Right ventricle myocardium superior (tissue), 1 donor: Measurements from ENCODE around the gene PFDN2. TPM values are rescaled to one million over a fixed set of nuclear protein-coding genes. Genes with fewer than 3 reads are reported as not detected.

Experiments
- ATAC-seq: fragments of 200-7000 bp; cut with Tn5 transposase; one replicate; pipeline ENCODE4 v1.9.1; 2020; ENCODE audit warnings: mild to moderate bottlenecking; ENCODE audit not compliant: poor library complexity
- DNase-seq: peaks from one replicate; pipeline ENCODE4 v3.0.0-alpha.2; 2020
- intact Hi-C: fragments of 100-400 bp; cut with DNase I; formaldehyde crosslinking; loops from one replicate; pipeline ENCODE4 v1.11.2; 2022
- total RNA-seq: library from RNA; stranded (reverse); fragmentation: NEBNext Ultra II Directional; extraction: Animal tissue kit (Norgen Biotek cat#: 25700); gene quantifications from one replicate; pipeline ENCODE4 v1.2.1, GENCODE V29; 2021
- donor health status: DM: no; HTN: yes; CAD: no; lungs with severe emphysema.

PFDN2 gene
- total RNA-seq, 1 donor from 2014 or later = 62.3 TPM

DNA sequence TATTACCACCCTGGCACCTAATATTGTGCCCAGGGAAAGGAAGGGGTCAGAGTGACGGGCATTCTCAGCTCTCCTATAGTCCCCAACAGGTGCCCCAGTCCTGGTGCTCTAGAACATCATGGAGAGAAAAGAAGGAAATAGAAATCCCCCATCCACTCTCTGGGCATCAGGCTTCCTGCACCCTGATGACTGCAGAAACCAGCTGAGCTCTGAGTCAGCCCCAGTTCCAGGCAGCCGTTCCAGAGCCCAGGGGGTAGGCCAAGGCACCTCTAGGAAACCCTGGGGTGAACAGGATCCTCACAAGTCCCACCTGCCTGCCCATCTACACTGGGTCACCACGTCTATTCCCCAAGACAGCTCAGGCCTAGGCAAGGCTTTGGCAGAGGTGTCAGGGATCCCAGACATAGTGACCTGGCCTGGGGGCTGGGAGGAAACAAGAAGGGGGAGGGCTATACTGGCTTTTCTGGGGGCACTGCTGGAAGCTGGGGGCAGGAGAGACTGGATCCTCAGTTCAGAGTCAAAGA is 29.2 kb downstream of the PFDN2 start:
- ATAC-seq (no peak), DNase-seq (no peak)
- intact Hi-C loops = no loop called here

DNA sequence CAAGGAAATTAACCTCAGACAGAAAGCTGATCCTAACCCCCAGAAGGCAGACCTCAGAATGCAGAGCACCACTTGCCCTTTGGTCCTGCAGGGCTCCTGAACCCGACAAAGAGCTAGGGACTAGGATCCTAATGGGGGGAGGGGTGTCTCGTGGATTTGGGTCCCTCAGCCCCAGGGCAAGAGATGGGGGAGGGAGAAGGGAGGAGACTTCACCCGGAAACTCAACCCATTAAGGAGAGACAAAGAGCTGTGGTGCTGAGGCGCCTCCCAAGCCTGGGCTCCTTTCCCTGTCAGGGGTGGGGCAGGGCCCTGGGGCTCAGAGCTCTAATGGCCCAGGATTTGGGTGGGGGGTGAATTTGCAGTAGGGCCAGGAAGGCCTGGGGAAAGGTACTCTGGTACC is 31.4 kb downstream of the PFDN2 start:
- no peak for ATAC-seq
- DNase-seq = no peak
- intact Hi-C loops = no loop called here

DNA sequence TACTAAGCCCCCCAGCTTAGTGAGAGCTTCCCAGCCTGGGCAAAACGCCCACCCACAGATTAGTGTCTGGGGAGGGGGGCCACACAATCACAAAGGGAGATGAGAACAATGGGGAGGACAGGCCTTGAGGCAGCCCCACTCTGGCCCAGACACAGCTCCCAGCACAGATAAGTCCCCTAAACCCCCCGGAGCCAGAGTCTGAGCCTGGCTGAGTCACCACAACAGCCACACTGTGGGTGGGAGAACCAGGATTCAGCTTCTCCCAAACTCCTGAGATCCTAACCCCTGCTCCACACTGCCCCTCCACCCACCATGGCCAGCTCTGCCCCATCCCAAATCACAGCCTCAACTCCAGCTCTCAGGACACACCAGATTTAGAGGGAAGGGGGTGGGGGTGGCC is 32.7 kb downstream of the PFDN2 start:
- intact Hi-C loops = no loop called here
- ATAC-seq (no peak), DNase-seq (no peak)

DNA sequence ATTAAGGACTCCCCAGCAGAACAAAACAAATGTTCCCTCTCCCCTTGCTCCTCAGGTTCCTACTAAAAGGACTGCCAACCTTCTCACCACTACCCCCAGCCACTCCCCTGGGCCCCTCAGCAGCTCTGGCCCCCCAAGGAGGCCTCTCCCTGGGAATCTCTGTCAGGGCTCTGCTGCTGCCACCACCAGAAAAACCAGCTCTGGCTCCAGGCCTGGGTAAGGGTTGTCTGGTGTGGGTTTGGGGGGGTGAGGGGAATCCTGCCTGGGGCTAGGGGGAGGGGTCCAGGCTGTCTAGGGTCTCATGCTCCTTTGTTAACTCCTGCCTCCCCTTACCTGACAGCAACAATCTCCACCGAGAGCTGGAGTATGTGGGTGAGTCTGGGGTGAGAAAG is 33.2 kb downstream of the PFDN2 start:
- intact Hi-C loops = no loop called here
- DNase-seq (no peak), ATAC-seq (no peak)

DNA sequence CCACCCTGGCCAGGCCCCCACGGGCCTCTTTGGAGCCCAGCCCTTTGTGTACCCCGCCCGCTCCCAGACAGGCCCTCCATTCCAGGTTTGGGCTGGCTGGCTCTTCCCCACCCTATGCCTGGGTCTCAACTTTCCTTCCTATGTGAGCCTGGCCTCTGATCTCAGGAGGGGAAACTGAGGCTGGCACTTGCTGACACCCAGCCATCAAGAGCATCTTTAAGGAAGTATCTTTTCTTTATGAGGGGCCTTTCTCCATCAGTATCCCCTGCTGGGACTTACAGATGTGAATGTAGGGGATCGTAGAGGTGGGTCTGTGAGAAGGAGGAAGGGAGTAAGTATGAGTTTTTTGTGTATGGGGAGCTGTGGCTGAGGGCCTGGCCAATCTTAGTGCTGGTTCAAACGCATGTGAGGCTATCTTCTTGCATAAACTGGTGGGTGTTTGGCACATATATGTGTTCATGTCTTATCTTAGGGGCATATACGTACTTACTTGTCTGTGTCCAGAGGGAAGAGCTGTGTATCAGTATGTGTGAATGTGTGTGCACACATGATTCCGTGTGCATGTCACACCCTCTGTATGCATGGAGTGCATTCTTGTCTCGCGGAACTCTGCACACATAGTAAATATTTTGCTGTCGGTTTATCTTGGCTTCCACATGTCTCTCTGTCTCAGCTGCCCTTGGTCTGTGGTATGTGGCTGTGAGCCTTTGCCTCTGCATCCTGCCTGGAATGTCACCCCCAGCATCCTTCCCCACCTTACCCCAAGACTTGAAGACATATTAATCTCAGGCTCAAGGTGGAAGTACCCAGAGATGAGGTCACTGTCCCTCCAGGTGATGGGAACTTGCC is 33.9 kb downstream of the PFDN2 start:
- ATAC-seq (no peak), DNase-seq (no peak)
- intact Hi-C loops = no loop called here

DNA sequence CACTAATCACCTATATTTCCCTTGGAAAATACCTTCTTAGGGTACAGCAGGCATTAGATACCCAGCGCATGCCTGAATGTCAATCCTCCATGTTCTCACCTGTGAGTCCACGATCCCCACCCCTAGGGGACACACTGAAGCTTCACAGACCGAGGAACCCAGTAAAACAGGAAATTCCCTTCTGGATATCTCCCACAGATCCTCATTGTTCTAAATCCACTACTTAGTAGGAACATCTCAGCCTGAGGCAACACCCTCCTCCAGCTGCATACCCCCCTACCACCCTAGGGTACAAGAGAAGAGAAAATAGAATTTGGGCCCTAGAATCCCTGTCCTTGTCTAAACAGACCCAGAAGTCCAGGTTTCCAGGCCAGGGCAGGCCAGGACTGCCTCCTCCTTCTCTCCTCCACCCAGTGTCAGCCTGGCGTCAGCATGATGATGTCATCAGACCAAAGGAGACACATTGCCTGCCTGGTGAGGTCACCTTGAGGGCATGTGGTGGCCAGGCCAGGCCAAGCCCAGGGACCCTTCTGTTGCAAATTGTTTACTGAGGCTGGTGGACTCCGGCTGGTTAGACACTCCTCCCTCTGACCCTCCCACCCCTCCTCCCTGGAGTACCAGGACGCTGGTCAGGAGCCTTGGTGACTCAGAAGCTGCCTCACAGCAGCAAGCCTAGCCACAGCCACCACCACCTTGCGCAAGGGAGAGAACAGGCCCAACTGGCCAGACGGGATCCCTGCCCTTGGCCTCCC is 34.7 kb downstream of the PFDN2 start:
- ATAC-seq (peak; percentile 90), DNase-seq (peak; percentile 84)
- intact Hi-C loops = no loop called here

DNA sequence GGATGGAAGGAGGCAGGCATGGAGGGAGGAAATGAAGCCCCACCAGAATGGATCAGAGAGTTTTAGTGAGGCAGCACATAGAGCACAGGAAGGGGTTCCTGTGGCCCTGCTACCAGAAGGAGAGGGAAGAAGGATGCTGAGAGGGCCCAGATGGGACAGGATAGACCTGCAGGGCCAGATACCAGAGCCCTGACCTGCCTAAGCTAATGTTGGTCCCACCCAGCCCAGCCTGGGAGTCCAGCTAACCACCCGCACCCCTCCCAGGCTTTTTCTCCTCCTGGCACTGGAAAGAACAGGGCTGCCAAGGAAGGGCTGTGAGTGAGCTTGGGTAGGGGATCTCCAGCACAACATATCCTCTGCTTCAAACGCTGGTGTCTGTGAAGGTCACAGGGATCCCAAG is 35.4 kb downstream of the PFDN2 start:
- intact Hi-C loops = no loop called here
- ATAC-seq (no peak), DNase-seq (no peak)

DNA sequence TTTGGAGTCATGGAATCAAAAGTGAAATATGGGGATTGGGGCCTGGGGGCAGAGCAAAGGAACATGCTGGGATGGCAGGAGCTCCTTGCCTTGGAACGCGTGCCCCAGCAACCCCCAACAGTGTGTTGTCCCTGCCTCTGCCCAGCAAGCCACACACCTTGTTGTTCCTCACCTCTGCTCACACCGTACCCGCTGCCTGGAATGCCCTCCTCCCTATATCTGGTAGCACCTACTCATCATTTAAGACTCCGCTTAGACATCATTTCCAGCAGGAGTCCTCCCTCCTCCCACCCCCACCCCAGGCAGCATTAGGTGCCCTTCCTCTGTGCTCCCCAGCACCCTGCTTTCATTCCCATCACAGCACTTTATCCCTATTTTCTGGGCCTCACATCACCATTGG is 36.3 kb downstream of the PFDN2 start:
- intact Hi-C loops = no loop called here
- no peak for DNase-seq
- no peak for ATAC-seq

DNA sequence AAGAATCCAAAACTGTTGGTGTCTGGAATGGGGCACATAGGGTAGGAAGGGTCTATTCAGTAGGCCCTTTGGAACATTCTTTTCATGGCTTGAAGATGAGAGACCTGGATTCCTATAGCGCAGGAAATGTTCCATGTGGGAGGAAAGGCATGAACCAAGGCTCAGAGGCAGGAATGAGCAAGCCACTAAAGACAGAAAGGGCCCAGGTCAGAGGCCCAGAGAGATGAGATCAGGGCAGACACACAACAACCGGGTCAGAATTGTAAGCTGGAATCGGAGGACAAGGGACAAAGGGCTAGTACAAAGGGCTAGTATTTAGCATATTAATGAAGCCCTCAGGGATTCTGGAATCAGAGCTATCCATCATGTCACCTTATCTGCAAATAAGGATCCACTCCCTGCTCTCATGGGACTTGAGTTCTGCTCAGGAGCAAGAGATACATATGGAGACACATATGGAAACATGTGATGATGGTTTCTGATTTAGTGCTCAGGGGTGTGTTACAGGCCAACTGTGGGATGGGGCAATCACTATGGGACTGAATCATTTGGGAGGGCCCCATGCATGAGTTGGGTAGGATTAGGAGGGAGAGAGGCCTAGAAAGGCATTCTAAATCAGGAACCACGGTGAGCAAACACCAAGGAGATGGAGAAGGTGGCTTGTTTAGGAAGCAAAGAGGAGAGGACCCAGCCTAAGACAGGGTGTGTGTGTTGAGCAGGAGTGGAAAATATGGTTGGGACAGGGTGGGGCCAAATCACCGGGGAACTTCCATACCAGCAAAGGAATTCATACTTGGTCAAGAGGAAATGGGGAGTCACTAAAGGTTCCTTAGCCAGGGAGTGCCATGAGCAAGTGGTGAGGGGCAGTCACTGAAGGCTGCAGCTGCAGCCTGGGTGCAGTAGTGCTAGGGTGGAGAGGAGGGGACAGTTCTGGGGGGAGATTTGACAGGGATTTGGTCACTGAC is 37.1 kb downstream of the PFDN2 start:
- intact Hi-C loops = no loop called here
- no peak for DNase-seq
- no peak for ATAC-seq

DNA sequence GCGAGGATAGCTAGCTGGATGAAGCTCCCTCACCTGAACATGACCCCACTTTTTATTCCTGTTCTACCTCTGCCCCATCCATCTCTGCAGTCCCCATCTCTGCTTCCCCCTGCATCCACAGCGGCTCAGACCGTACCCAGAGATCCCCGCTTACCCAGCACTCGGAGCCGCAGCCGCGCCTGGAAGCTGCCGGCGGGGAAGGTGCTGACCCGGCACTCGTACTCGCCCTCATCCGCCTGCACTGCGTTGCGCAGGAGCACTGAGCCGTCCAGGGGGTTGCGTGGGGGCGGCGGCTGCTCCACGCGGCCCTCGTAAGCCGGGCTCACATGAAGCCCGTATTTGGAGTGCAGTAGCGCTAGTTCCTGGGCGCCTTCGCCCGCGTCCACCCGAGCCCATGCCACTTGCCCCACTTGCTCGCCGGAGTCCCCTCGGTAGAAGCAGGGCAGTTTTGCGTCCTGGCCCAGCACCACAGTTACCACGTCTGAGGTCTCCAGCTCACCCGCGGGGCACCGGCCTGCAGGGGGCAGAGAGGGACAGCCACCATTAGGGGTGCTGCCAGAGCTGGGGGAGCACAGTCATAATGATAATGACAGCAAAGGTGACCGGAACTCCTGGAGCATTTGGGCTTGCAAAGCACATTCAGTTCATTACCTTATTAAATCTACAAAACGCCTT is 38.3 kb downstream of the PFDN2 start:
- intact Hi-C loops = no loop called here
- no peak for ATAC-seq
- no peak for DNase-seq

DNA sequence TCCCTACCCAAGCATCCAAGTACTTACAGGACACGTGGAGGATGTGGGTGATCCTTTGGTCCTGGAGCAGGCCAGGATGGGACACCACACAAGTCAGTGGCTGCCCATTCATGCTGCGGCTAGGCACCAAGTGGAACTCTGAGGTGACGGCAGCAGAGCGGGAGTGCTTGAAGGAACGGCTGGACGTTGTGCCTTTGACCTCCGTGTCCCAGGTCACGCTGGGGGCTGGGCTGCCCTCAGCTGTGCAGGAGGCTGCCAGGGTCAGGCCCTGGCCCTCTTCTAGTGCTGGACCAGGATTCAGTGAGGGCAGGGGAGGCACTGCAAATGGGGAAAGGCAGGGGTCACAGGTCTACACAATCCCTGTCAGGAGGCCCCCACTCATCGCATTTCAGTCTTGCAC is 40.4 kb downstream of the PFDN2 start:
- intact Hi-C loops = no loop called here
- ATAC-seq = no peak
- no peak for DNase-seq

DNA sequence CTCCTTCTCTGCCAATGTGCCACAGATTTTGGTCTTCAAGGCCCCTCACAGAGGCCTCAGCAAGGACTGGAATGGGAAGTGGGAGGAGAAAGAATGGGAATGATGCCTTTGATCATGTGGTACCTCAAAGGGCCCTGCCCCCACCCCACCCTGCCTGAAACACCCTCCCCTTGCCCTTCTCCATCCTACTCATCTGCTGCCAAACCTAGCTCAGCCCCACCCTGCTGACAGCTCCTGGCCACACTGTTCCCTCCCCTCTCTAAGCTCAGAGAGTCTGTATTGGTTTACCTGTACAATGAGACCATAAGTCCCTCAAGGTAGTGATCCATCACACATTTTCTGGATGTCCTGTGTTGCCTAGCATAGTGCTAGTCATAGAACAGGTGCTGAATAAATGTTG is 41.4 kb downstream of the PFDN2 start:
- ATAC-seq (no peak), DNase-seq (no peak)
- intact Hi-C loops = no loop called here

DNA sequence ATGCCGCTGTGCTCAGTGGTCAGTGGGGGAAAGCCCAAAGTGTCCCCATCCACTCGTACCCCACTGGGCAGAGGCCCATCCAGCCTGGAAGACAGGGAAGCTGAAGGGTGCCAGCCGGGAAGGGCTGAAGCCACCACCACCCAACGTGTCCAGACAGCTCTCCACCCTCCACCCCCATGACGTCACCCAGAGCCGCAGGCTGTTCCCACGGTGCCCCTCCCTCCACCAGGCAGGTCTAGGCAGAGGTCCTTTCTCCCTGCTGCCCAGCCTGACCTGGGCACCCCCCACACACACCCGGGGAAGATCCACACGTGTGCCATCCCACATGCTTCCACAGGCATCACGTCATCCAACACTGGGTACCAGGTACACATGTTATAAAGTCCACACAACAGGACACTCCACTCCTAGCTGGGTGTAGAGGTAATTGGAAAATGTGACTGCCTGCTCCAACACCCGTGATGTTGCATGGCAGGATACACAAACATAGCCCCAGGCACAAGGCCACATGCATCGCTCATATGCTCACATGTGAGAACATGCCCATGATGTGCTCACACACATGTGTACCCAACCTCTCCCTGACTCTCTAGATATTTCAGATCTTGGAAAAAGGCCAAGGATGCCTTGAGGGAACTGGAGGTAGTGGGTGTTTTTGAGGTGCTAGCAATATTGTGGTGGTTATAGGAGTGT is 43.0 kb downstream of the PFDN2 start:
- intact Hi-C loops = no loop called here
- no peak for ATAC-seq
- DNase-seq = no peak

DNA sequence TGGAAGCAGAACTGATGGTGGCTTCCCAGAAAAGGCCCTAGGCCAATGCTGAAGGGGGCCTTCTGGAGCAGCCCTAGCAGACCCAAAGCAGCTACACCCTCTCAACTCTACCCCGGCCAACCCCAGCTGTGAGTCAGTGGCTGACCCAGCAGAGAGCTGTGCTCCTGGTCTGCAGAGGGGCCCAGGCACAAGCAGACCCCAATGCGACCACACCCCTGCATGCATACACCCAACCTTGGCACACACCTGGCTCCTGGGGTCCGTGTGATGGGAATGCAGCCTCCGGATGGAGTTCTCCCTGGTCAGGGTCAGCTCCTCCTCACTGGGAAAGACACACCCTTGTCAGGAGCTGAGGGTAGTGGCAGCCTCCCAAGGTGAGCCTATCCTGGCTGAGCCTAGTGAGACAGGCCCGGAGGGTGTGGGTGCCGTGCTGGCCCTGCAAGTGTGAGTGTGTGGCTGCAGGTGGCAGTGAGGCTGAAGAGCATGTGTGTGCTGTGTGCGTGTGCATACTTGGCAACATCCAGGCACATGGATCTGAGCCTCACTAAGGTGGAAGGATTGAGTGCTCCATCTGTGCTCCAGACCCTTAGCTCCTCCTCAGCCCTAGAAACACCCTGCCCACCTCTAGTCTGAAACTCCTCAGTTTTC is 44.2 kb downstream of the PFDN2 start:
- DNase-seq (no peak), ATAC-seq (no peak)
- intact Hi-C loops = no loop called here

DNA sequence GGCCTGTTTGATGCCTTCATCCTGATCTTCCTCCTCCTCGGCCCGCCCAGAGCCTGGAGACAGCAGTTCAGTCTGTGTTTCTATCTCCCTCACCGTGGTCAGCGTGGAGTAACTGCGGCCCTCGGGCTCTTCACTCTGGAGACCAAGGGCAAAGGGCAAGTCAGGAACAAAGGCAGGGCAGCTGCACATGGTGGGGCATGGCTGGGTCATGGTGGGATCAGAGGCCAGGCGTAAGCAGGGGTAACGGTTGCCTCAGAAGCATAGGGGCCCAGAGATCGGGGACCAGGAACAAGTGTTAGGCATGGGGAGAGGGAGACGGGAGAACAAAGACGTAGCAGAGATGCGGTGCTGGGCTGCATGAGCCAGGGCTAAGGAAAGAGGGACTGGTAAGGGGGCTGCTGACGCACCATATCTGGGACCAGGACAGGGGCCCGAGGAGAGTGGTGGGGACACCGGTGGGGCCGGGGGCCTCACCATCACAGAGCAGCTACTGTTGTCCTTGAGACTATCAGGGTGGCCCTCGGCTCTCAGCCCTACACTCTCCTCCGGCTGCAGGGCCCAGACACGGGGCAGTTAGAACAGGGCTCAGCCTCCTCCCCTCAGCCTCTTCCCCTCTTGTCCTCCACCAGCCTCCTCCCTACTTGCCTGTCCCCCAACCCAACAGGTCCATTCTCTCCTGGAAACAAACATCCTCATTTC is 44.9 kb downstream of the PFDN2 start:
- DNase-seq (no peak), ATAC-seq (no peak)
- intact Hi-C loops = no loop called here

DNA sequence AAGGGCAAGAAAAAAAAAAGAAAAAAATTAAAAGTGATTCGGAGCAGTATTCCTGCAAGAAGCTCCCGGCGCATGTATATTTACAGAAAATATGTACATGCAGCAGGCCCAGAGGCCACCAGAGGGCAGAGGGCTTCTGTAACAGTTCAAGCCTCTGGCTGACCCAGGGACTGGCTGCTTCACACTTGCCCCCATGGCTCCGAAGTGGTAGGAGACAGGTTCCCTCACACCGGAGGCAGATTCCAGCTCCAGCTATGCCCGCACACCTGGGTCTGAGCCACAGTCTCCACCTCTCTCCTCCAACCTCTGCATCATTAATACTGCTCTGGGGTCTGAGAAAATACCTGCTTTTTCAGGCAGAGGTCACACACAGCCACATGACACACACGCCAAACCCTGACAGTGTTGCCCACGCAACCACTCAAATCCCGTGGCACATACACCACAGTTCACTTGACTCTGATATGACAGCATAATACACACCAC is 45.9 kb downstream of the PFDN2 start:
- intact Hi-C loops = no loop called here
- peak; percentile 82 for DNase-seq
- peak; percentile 58 for ATAC-seq

DNA sequence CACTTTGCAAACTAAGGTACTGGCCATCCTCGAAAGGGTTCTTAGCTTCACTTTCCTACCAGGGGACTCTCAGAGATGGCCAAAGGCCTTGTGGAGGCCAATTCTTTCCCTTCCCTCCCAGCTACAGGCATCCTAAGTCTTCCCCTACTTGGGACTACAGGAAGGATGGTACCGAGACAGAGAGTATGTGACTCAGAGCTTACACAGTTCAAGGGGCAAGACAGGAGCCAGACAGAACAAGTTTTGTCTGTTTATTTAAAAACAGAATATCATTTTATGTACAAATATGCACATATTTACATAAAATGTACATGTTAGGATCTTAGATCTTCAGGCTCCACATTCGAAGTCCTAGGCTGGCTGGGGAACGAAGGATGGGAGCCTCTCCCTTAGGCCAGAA is 47.1 kb downstream of the PFDN2 start:
- DNase-seq (no peak), ATAC-seq (no peak)
- intact Hi-C loops = no loop called here
